K562 (cell line): ENCODE data around the gene RNF39. TPM values are rescaled to one million over a fixed set of nuclear protein-coding genes. Genes with fewer than 3 reads are reported as not detected.

Source experiments
- CBX5 ChIP-seq: IDR thresholded peaks from 2 replicates; pipeline ENCODE4 v1.6.1; 2014; ENCODE audit warnings: low read depth, borderline replicate concordance
- CHAMP1 ChIP-seq: fragments of 450-650 bp; IDR thresholded peaks from 2 replicates; pipeline ENCODE4 v1.6.1; 2016; ENCODE audit warnings: mild to moderate bottlenecking
- FOXK1 ChIP-seq: sonication (generic); formaldehyde crosslinking; IDR thresholded peaks from 2 replicates; pipeline ENCODE4 v1.8.0; 2022; ENCODE audit warnings: missing genetic modification reagents, mild to moderate bottlenecking, borderline replicate concordance
- GTF3C2 ChIP-seq: IDR thresholded peaks from 3 replicates; pipeline ENCODE4 v1.6.1; 2011; ENCODE audit warnings: borderline replicate concordance, mild to moderate bottlenecking, moderate library complexity; ENCODE audit not compliant: insufficient read length; ENCODE audit errors: extremely low read depth
- HNRNPLL ChIP-seq: fragments of 200-400 bp; formaldehyde crosslinking; IDR thresholded peaks from 2 replicates; pipeline ENCODE4 v1.6.1; 2017; ENCODE audit warnings: low read length, low read depth, mild to moderate bottlenecking; ENCODE audit not compliant: poor library complexity, severe bottlenecking
- HOMEZ ChIP-seq: fragments of 250-450 bp; sonication (Bioruptor Pico); IDR thresholded peaks from 2 replicates; pipeline ENCODE4 v1.4.0; 2020; ENCODE audit warnings: mild to moderate bottlenecking, moderate library complexity
- NFATC3 ChIP-seq: fragments of 450-650 bp; IDR thresholded peaks from 2 replicates; pipeline ENCODE4 v1.6.1; 2017; ENCODE audit warnings: mild to moderate bottlenecking
- NFRKB ChIP-seq: fragments of 450-650 bp; IDR thresholded peaks from 2 replicates; pipeline ENCODE4 v1.6.1; 2016; ENCODE audit warnings: low read depth
- NFYB ChIP-seq: IDR thresholded peaks from 2 replicates; pipeline ENCODE4 v1.6.1; 2011; ENCODE audit warnings: mild to moderate bottlenecking, moderate library complexity; ENCODE audit not compliant: insufficient read length; ENCODE audit errors: extremely low read depth
- NKRF ChIP-seq: fragments of 450-650 bp; IDR thresholded peaks from 2 replicates; pipeline ENCODE4 v1.6.1; 2016; ENCODE audit warnings: borderline replicate concordance
- RFX5 ChIP-seq: IDR thresholded peaks from 2 replicates; pipeline ENCODE4 v1.6.1; 2011; ENCODE audit warnings: low read depth, mild to moderate bottlenecking, improper control_type of control experiment, low read length
- RNF219 ChIP-seq: fragments of 250-450 bp; sonication (Bioruptor Pico); IDR thresholded peaks from 2 replicates; pipeline ENCODE4 v1.5.0; 2022; ENCODE audit warnings: mild to moderate bottlenecking
- SAP30 ChIP-seq: fragments of 200-600 bp; sonication (generic); IDR thresholded peaks from 2 replicates; pipeline ENCODE4 v1.6.1; 2012; ENCODE audit warnings: borderline replicate concordance, low read depth, mild to moderate bottlenecking, moderate library complexity, low read length, control low read depth, inconsistent platforms; ENCODE audit not compliant: insufficient read depth, poor library complexity, severe bottlenecking
- THRAP3 ChIP-seq: fragments of 450-650 bp; IDR thresholded peaks from 2 replicates; pipeline ENCODE4 v1.6.1; 2016; ENCODE audit warnings: mild to moderate bottlenecking, inconsistent platforms, borderline replicate concordance
- ZNF197 ChIP-seq: fragments of 200-800 bp; sonication (Bioruptor generic); IDR thresholded peaks from 2 replicates; pipeline ENCODE4 v1.6.1; 2016; ENCODE audit warnings: low read depth, missing genetic modification characterization, missing compliant biosample characterization
- polyA plus RNA-seq, 8 experiments: library from polyadenylated mRNA; depleted of rRNA in 4 of 8; stranded (reverse) in 5 of 8; unstranded in 3 of 8; fragments of >200 nt; fragmentation: Nextera tagmentation in 2 of 8; fragmentation: Illumina TruSeq in 1 of 8; extraction: Ambion mirVana in 2 of 8; extraction: Trizol in 1 of 8; gene quantifications; 2 replicates each; pipeline versions ENCODE4 v1.2.1 to v1.2.3, GENCODE V29; 2011 to 2014; ENCODE audit warnings: inconsistent platforms in 1 of 8, missing spikeins in 1 of 8
- total RNA-seq, 7 experiments: library from RNA; depleted of rRNA in 6 of 7; stranded (reverse); fragments of >200 nt in 6 of 7; fragmentation: Illumina TruSeq in 2 of 7; extraction: Trizol in 2 of 7; gene quantifications; 2 replicates each; pipeline versions ENCODE4 v1.2.1 to v1.2.3, GENCODE V29; 2011 to 2021; ENCODE audit warnings: low replicate concordance in 1 of 7

RNF39 gene
- total and polyA plus RNA-seq, 9 of the 15 experiments (the other 6 are each of a cell fraction or from before 2014, with no cell fraction given): not detected

GRCh38 chr6:30061092-30061857, 14.3 kb downstream of the RNF39 start, which contains the start of gene POLR1H (continued):
- TF ChIP-seq RFX5 (peak; percentile 74; the same call in 1 of the 2 replicates), RNF219 (CRISPR knock-in tag) (no peak), CBX5 (no peak), CHAMP1 (no peak), NFRKB (peak; percentile 87), NFATC3 (no peak), SAP30 (no peak), HOMEZ (CRISPR knock-in tag) (no peak), NFYB (peak; percentile 40), NKRF (no peak; the same call in 1 of the 2 replicates), GTF3C2 (no peak), FOXK1 (CRISPR knock-in tag) (peak; percentile 87; the same call in 1 of the 2 replicates), HNRNPLL (peak; percentile 94), ZNF197 (no peak), THRAP3 (no peak)
